B cell (primary cell): ENCODE measurements around the gene TEPSIN. TPM values are rescaled to one million over a fixed set of nuclear protein-coding genes. Genes with fewer than 3 reads are reported as not detected.

Experiments used
- ATAC-seq: fragments of 200-7000 bp; cut with Tn5 transposase; one replicate; pipeline ENCODE4 v1.10.0; 2021; ENCODE audit warnings: low read depth, mild to moderate bottlenecking, moderate number of reproducible peaks, moderate library complexity
- CTCF ChIA-PET: fragments of 350-600 bp; sonication (Branson Sonifier 250); formaldehyde crosslinking; loops from one replicate; lab custom pipeline; 2021; ENCODE audit warnings: antibody characterized with exemption, inconsistent platforms; lab: Charles Lee
- POLR2A ChIA-PET: fragments of 350-600 bp; sonication (Branson Sonifier 250); formaldehyde crosslinking; loops from one replicate; lab custom pipeline; 2021; ENCODE audit warnings: antibody characterized with exemption; lab: Charles Lee
- DNase-seq: peaks from one replicate; pipeline ENCODE4 v3.0.0; 2013
- H2AFZ ChIP-seq: 2 replicates; pipeline ENCODE4 v1.6.1; 2012; ENCODE audit warnings: mild to moderate bottlenecking, low read depth, low read length; ENCODE audit not compliant: insufficient read depth, poor library complexity, severe bottlenecking
- H3K27ac ChIP-seq, 2 donors: 1 replicate in 1 of 2; 2 replicates in 1 of 2; pipeline ENCODE4 v1.5.1; 2012 to 2013; ENCODE audit warnings: low read length in 2 of 2, mild to moderate bottlenecking in 2 of 2, moderate library complexity in 1 of 2
- H3K27me3 ChIP-seq, 4 experiments: fragments of 200-600 bp in 1 of 4; sonication (generic) in 1 of 4; replicated peaks in 1 of 4; 1 replicate in 2 of 4; 2 replicates in 2 of 4; pipeline versions ENCODE4 v1.6.1 to v1.7.0; 2013 to 2016; ENCODE audit warnings: low read length in 3 of 4, mild to moderate bottlenecking in 2 of 4, mixed read lengths in 1 of 4, moderate library complexity in 1 of 4; ENCODE audit not compliant: insufficient read depth in 4 of 4, control insufficient read depth in 3 of 4; ENCODE audit errors: control extremely low read depth in 1 of 4
- H3K36me3 ChIP-seq, 2 experiments: replicated peaks in 1 of 2; 1 replicate in 1 of 2; 2 replicates in 1 of 2; pipeline versions ENCODE4 v1.6.1 to v1.7.1; 2013; ENCODE audit warnings: low read length in 1 of 2; ENCODE audit not compliant: insufficient read depth in 2 of 2, control insufficient read depth in 1 of 2; ENCODE audit errors: control extremely low read depth in 1 of 2, extremely low read depth in 1 of 2
- H3K4me1 ChIP-seq, 2 donors: fragments of 200-600 bp in 1 of 2; sonication (generic) in 1 of 2; 1 replicate in 1 of 2; 2 replicates in 1 of 2; pipeline versions ENCODE4 v1.5.1 to v1.6.1; 2013 to 2017; ENCODE audit warnings: low read length in 2 of 2; ENCODE audit not compliant: control insufficient read depth in 2 of 2, insufficient read depth in 2 of 2
- H3K4me2 ChIP-seq: replicated peaks from 2 replicates; pipeline ENCODE3; 2012; ENCODE audit warnings: mild to moderate bottlenecking, low read depth, low read length; ENCODE audit not compliant: poor library complexity, severe bottlenecking
- H3K4me3 ChIP-seq, 5 experiments: fragments of 200-600 bp in 1 of 5; sonication (generic) in 1 of 5; 1 replicate in 3 of 5; 2 replicates in 2 of 5; pipeline versions ENCODE4 v1.5.1 to v1.7.0; 2011 to 2016; ENCODE audit warnings: low read length in 4 of 5, mild to moderate bottlenecking in 4 of 5, low read depth in 2 of 5, control low read depth in 1 of 5, moderate library complexity in 1 of 5; ENCODE audit not compliant: insufficient read depth in 1 of 5; ENCODE audit errors: control extremely low read depth in 1 of 5, extremely low read depth in 1 of 5
- H3K79me2 ChIP-seq: fragments of 200-600 bp; sonication (generic); one replicate; pipeline ENCODE4 v1.6.0; 2016; ENCODE audit warnings: low read length; ENCODE audit not compliant: control insufficient read depth, insufficient read depth
- H3K9ac ChIP-seq: fragments of 200-600 bp; sonication (generic); 2 replicates; pipeline ENCODE4 v1.6.1; 2017; ENCODE audit warnings: mild to moderate bottlenecking, low read length, moderate library complexity
- H3K9me3 ChIP-seq, 3 donors: one replicate each; pipeline versions ENCODE4 v1.6.1 to v1.7.1; 2013; ENCODE audit warnings: low read length in 2 of 3; ENCODE audit not compliant: control insufficient read depth in 2 of 3, insufficient read depth in 1 of 3; ENCODE audit errors: control extremely low read depth in 1 of 3
- H4K20me1 ChIP-seq: 2 replicates; pipeline ENCODE4 v1.6.0; 2012; ENCODE audit warnings: mild to moderate bottlenecking, low read length; ENCODE audit not compliant: insufficient read depth, control insufficient read depth, poor library complexity, severe bottlenecking
- H3K27ac Mint-ChIP-seq: one replicate; pipeline ENCODE4 v1.8.0; 2021; ENCODE audit warnings: mixed read lengths
- H3K27me3 Mint-ChIP-seq: one replicate; pipeline ENCODE4 v1.8.0; 2021; ENCODE audit warnings: mixed read lengths
- H3K4me1 Mint-ChIP-seq: one replicate; pipeline ENCODE4 v1.8.0; 2021; ENCODE audit warnings: mixed read lengths
- H3K4me3 Mint-ChIP-seq: one replicate; pipeline ENCODE4 v1.8.0; 2021; ENCODE audit warnings: mixed read lengths
- H3K9me3 Mint-ChIP-seq: one replicate; pipeline ENCODE4 v1.8.0; 2022; ENCODE audit warnings: mixed read lengths; ENCODE audit not compliant: insufficient read depth
- EZH2 ChIP-seq: IDR thresholded peaks from 2 replicates; pipeline ENCODE4 v1.6.1; 2012; ENCODE audit warnings: borderline replicate concordance, low read depth, mild to moderate bottlenecking, moderate library complexity, low read length; ENCODE audit not compliant: insufficient read depth, poor library complexity, severe bottlenecking
- WGBS: methylation state at CpG from one replicate; pipeline ENCODE4 v1.1.5; 2013; ENCODE audit warnings: missing lambda C conversion rate; ENCODE audit not compliant: insufficient coverage; 5-methylcytosine and 5-hydroxymethylcytosine counted together
- intact Hi-C: fragments of 100-400 bp; cut with micrococcal nuclease; formaldehyde crosslinking; loops from one replicate; pipeline ENCODE4 v1.10.0; 2022
- polyA plus RNA-seq: library from polyadenylated mRNA; depleted of rRNA; stranded (reverse); fragments of >200 nt; gene quantifications from 2 replicates; pipeline ENCODE4 v1.2.3, GENCODE V29; 2012
- total RNA-seq, 2 donors: library from RNA; stranded (reverse); fragments of 120-200 nt in 1 of 2; gene quantifications; 1 replicate in 1 of 2; 2 replicates in 1 of 2; pipeline versions ENCODE4 v1.2.3 to v1.2.4, GENCODE V29; 2013 to 2022
- TF ChIP-seq, protein P1 (sequence below): fragments of 200-600 bp; IDR thresholded peaks from one replicate; pipeline ENCODE4 v1.8.0; 2022; ENCODE audit warnings: antibody characterized with exemption, mild to moderate bottlenecking

Gene TEPSIN
- total and polyA plus RNA-seq, 2 donors (not counting 1 experiment from before 2014, with no cell fraction given): 180 to 273 TPM

GRCh38 chr17:81234940-81235821 is 3.7 kb downstream of the TEPSIN start:
- WGBS: 94% methylated on average over 24 of the region's 26 CpGs
- Histone ChIP-seq H2AFZ (no peak overlapping the region), H3K9ac (no peak overlapping the region), H3K4me2 (no peak overlapping the region), H3K36me3 (peaks cover 0 to 57% of the 10 kb centered on the region in 2 experiments), H3K9me3 (peaks cover 0 to 3% (median 0%) of the 10 kb centered on the region in 3 donors), H4K20me1 (peaks cover 75% of the 10 kb centered on the region), H3K27me3 (no peaks in the 10 kb centered on the region), H3K79me2 (peaks cover 70% of the 10 kb centered on the region), H3K4me1 (peaks cover 17 to 27% of the 10 kb centered on the region in 2 donors), H3K27ac (no peak overlapping the region), H3K4me3 (no peak overlapping the region)
- Mint-ChIP-seq H3K9me3 (no peaks in the 10 kb centered on the region), H3K4me1 (peaks cover 37% of the 10 kb centered on the region), H3K4me3 (peak overlapping the region; percentile 33), H3K27ac (no peak overlapping the region), H3K27me3 (no peaks in the 10 kb centered on the region)
- intact Hi-C loops: no loop called here
- ATAC-seq: no peak
- POLR2A ChIA-PET: interaction anchor here (0.5 kb wide), 1 partner anchor 819 kb away, joined by 5 read pairs; no protein-coding TSS in a partner anchor
- DNase-seq: no peak
- TF ChIP-seq, protein P1, sequence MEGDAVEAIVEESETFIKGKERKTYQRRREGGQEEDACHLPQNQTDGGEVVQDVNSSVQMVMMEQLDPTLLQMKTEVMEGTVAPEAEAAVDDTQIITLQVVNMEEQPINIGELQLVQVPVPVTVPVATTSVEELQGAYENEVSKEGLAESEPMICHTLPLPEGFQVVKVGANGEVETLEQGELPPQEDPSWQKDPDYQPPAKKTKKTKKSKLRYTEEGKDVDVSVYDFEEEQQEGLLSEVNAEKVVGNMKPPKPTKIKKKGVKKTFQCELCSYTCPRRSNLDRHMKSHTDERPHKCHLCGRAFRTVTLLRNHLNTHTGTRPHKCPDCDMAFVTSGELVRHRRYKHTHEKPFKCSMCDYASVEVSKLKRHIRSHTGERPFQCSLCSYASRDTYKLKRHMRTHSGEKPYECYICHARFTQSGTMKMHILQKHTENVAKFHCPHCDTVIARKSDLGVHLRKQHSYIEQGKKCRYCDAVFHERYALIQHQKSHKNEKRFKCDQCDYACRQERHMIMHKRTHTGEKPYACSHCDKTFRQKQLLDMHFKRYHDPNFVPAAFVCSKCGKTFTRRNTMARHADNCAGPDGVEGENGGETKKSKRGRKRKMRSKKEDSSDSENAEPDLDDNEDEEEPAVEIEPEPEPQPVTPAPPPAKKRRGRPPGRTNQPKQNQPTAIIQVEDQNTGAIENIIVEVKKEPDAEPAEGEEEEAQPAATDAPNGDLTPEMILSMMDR: no peak
- no peak for TF ChIP-seq EZH2
- CTCF ChIA-PET: no interaction called here

GRCh38 chr17:81234506-81234855 is 4.4 kb downstream of the TEPSIN start:
- H3K79me2 ChIP-seq: peaks cover 63% of the 10 kb centered on the region

More at GRCh38 chr17:81234506-81234855, 4.4 kb downstream of the TEPSIN start:
- no peaks in the 10 kb centered on the region for H3K27me3 ChIP-seq
- TF ChIP-seq, protein P1: no peak
- no peak for TF ChIP-seq EZH2
- H3K4me1 ChIP-seq: peaks cover 12 to 21% of the 10 kb centered on the region in 2 donors
- no peak for DNase-seq
- H3K9me3 ChIP-seq: peaks cover 0 to 3% (median 0%) of the 10 kb centered on the region in 3 donors
- H3K4me3 ChIP-seq: no peak overlapping the region
- peaks cover 38% of the 10 kb centered on the region for H3K4me1 Mint-ChIP-seq
- intact Hi-C loops: no loop called here
- peaks cover 0 to 64% of the 10 kb centered on the region in 2 experiments for H3K36me3 ChIP-seq
- ChIA-PET CTCF (no interaction called here), POLR2A (no interaction called here)
- H3K27ac Mint-ChIP-seq: no peak overlapping the region
- ATAC-seq: no peak
- H2AFZ ChIP-seq: no peak overlapping the region
- H3K4me3 Mint-ChIP-seq: no peak overlapping the region
- no peaks in the 10 kb centered on the region for H3K27me3 Mint-ChIP-seq
- no peaks in the 10 kb centered on the region for H3K9me3 Mint-ChIP-seq
- H4K20me1 ChIP-seq: peaks cover 75% of the 10 kb centered on the region
- 96% methylated on average over 13 of the region's 13 CpGs for WGBS
- no peak overlapping the region for H3K4me2 ChIP-seq
- no peak overlapping the region for H3K27ac ChIP-seq
- H3K9ac ChIP-seq: no peak overlapping the region
